GM21825 (cell line): ENCODE measurements around the gene PPP1R11.
"Not testable (repeated sequence)": the region's sequence is repeated elsewhere in the genome, so short reads cannot be mapped to it uniquely, and the experiment has no call there.

Experiments used
- ATAC-seq: cut with Tn5 transposase; IDR thresholded peaks from one replicate; pipeline ENCODE4 v1.9.1; 2021; ENCODE audit warnings: mild to moderate bottlenecking, moderate library complexity; ENCODE audit not compliant: unreplicated experiment

The PPP1R11 gene

DNA sequence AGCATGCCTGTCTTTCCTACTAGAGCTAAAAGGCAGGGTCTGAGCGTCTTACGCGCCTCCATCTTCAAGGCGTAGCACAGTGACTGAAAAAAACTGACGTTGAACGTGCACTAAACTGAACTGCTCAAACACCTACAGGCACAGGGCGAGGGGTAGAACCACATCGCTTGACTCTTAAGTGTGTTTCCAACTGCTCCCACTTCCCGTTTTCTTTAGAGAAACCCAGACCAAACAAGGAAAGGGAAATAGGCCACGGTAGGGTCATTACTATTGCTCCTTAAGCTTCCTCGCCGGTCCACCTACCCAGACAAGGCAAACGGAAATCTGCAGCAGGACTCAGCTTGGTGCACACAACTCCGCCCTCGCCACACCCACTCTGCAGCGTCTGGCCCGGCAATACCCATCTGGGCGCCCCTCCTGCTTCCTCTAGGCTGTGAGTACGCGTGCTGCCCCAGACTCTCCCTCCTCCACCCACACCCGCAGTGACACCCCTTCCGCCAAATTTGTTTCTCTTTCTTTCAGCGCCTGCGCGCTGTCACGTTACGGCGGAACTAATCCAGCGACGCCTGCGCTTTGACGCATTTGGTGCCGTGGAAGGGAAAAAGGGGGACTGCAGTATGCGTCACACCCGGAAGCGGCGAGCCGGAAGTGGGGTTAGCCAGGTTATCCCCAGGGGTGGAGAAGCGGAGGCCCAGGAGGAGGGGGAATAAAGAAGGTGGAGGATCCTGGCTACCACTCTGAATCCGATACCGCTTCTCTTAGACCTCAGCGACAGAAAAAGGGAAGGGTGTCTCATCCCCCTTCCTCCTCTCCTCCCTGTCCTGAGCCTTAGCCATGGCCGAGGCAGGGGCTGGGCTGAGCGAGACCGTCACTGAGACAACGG lies at the start of gene PPP1R11:
Gene PPP1R11 (plus strand): TSS at position 622 of the 883 bp plus-strand sequence. CDS start 213 bp downstream, at position 835.
- peak; percentile 93 for ATAC-seq

GRCh38 chr6:30019819-30020218 lies 47.2 kb upstream of the PPP1R11 start:
- ATAC-seq, result no peak

DNA sequence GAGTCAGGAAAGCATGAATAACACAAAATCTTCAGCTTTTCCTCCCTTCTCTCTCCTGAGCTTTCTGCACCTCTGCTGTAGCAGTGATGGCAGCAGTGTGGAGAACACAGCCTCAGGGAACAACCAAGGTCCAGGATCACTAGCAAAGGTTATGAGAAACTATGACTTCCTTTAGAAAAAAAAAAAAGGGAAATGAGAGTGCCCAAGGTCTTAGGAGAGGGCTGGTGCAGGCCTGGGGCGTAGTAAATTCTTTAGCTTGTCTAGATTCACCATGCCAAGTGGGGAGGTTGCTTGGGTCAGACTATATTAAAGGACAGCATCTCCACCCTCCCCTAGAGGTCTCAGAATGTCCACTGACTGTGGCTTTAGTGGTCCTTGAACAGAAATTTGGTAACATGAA lies 46.4 kb upstream of the PPP1R11 start:
- ATAC-seq, result no peak

DNA sequence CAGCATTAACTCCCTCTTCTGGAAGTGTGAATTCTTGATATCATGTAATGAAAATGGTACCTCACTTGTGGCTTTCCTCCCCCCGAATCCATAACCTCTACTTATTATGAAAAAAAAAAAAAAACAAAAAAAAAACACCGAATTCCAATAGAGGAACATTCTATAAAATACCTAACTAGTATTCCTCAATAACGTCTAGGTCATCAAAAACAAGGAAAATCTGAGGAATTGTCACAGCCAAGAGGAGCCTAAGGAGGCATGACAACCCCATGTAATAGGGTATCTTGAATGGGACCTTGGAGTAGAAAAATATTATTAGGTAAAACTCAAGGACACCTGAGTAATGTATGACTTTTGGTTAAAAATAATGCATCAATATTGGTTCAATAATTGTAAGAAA lies 44.8 kb upstream of the PPP1R11 start:
- ATAC-seq, result no peak

- ATAC-seq, result not testable (repeated sequence)
Measured at GRCh38 chr6:30022712-30023111, 44.3 kb upstream of the PPP1R11 start.

- ATAC-seq, result no peak
Measured at GRCh38 chr6:30025186-30025585, 41.8 kb upstream of the PPP1R11 start.

GRCh38 chr6:30029588-30029987 lies 37.4 kb upstream of the PPP1R11 start:
- no peak for ATAC-seq

- ATAC-seq, result no peak
Measured at GRCh38 chr6:30031381-30031780, 35.6 kb upstream of the PPP1R11 start.

- not testable (repeated sequence) for ATAC-seq
Measured at GRCh38 chr6:30033440-30033839, 33.6 kb upstream of the PPP1R11 start.

DNA sequence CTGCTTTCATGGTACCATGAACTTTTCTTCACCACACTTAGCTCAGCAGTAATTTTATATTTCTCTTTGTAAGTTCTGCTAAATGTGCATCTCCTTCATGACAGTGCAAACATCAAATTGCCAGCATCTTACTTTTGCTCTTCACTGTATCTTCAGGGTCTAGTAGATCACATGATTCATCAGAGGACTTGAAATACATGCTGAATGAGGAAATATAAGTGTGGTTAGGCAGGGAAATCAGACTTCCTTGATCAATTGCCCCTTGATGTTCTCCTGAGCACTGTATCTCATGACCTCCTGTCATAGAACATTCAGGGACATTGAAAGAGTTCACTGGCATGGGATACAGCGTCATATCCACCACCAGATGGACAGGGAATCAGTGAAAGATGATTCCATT lies 31.2 kb upstream of the PPP1R11 start:
- no peak for ATAC-seq

DNA sequence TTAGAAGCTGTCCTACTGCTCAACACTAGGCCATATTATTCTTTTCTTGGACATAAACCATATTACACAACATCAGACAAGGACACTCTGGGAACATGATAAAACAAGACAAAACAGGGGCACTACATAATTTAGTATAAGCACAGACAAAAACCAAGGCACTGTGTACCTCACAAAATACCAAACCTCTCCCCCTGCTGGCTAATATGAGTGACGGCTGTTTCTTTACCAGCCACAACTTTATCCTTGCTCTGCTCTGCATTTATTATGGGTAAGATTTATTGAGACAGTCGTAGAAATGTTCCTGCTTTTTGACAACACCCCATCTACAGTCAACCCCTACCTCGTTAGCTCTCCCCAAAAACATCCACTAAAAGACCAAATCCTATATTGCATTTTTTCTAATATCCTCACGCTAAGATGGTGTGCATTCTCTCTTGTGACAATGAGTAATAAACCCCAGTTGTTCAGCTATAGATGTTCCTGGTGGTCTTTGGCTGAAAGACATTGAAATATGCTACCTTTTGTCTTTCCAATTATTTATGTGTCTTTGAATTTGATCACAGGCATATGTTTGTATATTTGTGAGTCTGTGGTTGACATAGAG lies 29.7 kb upstream of the PPP1R11 start:
- no peak for ATAC-seq

- no peak for ATAC-seq
Measured at GRCh38 chr6:30041221-30041620, 25.8 kb upstream of the PPP1R11 start.

DNA sequence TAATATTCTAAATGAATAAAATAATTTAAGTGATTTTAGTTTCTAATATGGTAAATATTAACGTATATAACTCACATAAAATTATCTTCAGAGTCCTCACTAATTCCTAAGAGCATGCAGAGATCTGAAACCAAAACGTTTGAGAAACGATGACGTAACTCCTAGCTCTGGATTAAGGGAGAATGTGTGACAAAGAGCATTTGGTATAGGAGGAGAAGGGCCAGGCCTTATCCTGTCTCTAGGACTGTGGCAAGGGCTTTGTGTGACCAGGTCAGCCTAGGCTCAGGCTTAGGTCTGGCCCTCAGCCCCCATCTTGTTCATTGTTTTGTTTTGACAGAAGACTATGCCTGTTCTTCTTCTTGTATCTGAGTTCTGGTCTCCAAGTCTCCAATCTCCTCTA lies 25.2 kb upstream of the PPP1R11 start:
- no peak for ATAC-seq

DNA sequence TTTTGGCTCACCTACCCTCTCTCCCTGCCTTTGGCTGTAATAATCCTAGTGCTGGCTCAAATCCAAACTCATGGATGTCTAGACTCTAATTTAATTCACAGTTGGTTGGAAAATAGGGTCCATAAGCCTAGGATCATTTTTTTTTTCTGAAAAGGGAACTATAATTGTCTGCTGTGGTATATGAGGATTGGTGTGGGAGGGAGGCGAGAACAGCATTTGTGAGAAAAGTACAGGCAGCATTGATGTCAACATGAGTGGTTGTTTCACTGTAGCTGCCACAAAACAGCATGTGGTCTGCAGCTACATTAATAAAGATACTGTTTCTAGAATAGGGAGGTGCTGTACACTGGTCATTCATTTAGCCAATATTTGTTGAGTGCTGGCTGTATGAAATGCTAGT lies 24.5 kb upstream of the PPP1R11 start:
- ATAC-seq, result no peak

DNA sequence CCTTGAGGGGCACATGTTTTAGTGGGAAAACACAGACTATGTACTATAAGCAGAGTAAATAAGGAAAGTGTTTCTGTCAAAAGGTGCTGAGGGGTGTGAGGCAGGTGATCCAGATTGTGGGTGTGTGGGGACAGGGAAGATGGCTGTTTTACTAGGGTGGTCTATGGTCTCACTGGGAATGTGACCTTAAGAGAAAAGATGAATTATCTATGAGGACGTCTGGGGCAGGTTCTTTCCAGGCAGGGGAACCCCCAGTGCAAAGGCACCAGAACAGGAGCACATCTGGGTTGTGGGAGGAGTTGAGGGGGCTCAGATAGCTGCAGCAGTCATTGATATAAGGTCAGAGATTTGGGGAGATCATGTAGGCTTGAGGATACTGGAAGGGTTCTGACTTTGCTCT lies 24.1 kb upstream of the PPP1R11 start:
- ATAC-seq, result no peak

- ATAC-seq, result no peak
Measured at GRCh38 chr6:30043744-30044143, 23.3 kb upstream of the PPP1R11 start.

DNA sequence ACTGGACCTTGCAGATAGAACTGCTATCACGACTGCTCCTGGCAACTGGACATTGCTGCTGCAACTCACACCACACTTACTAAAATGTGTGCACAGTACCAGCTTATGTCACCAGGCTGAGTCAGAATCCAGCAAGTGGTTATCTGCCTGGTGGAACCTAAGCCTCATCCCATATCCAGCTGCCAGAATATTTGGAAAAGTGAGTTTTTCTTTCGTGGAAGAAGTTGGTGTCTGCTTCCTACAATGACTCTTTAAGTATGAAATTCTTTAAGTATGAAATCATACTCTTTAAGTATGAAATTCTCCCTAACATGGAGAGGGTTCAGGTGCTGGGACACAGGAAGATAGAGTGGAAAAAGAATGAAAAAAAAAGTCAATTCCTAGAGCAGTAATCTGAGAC lies 22.4 kb upstream of the PPP1R11 start:
- no peak for ATAC-seq

GRCh38 chr6:30047220-30047619 lies 19.8 kb upstream of the PPP1R11 start:
- no peak for ATAC-seq

GRCh38 chr6:30053682-30054081 lies 13.3 kb upstream of the PPP1R11 start:
- ATAC-seq, result no peak

GRCh38 chr6:30055513-30055912 lies 11.5 kb upstream of the PPP1R11 start:
- no peak for ATAC-seq

DNA sequence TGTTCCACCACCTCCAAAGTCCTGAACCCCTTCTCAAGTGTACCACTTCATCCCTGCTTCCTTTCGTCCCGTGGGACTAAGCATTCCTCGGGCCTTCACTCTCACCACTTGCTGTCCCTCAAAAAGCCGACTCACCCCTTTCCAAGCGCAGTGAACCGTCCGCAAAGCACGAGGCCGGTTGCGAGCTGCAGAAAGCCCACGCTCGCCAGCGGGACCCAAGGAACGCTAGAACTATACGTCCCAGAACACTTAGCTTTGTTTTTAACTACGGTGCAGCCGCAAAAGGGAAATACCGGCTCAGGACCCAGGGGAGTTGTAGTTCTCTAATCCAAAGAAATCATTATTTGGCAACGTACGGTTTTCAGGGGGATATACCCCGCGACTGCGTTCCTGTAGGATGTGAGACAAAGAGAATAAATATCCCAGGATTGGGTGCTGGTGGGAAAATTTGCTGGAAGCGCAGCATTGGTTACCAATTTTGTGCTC lies 6.3 kb upstream of the PPP1R11 start:
- peak; percentile 31 for ATAC-seq
